Thyroid gland (tissue), 4 donors: ENCODE data around the gene SYP.

Experiments used
- CTCF ChIP-seq, 6 experiments: fragments of 200-600 bp in 3 of 6; fragments of 450-650 bp in 3 of 6; sonication (generic) in 3 of 6; IDR thresholded peaks; one replicate each; pipeline ENCODE4 v1.5.1; 2016 to 2019; ENCODE audit warnings: antibody characterized with exemption in 6 of 6, mild to moderate bottlenecking in 2 of 6, inconsistent platforms in 1 of 6, moderate library complexity in 1 of 6
- POLR2A ChIP-seq, 2 donors: fragments of 450-650 bp; IDR thresholded peaks; one replicate each; pipeline ENCODE4 v1.6.1; 2017; ENCODE audit warnings: antibody characterized with exemption in 2 of 2, mild to moderate bottlenecking in 2 of 2, moderate library complexity in 1 of 2

DNA sequence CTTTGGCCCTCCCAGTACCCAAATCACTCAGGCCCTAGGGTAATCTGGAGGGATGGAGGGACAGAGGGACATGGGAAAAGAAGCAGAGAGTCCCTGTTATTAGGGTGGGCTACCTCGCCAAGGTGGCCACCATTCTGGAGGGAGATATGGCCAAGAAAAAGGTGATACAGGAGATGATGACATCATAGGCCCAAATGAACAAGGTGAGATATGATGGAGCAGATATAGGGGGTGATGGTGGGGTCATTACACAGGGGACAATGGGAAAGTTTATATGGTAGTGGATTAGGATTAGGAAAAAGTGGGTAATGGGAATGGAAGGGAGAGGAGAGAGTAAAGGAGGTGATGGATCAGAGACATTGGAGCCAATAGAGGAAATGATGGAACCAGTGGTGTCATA, 12.9 kb upstream of the SYP start:
- no peak for TF ChIP-seq CTCF (IDR thresholded peaks at IDR 0.05)
- no peak for TF ChIP-seq POLR2A (IDR thresholded peaks at IDR 0.05)
